GM23248 (cell line): ENCODE results near the gene TUNAR.

Experiments
- EZH2 ChIP-seq: fragments of 200-600 bp; sonication (generic); IDR thresholded peaks from 2 replicates; pipeline ENCODE4 v1.6.1; 2018; ENCODE audit warnings: antibody characterized with exemption, mild to moderate bottlenecking; ENCODE audit not compliant: insufficient read depth, poor library complexity, severe bottlenecking
- EZH2phosphoT487 ChIP-seq: fragments of 200-600 bp; sonication (generic); IDR thresholded peaks from 2 replicates; pipeline ENCODE4 v1.6.1; 2018; ENCODE audit warnings: antibody characterized with exemption, moderate library complexity, mild to moderate bottlenecking, low read depth; ENCODE audit not compliant: insufficient read depth

- TF ChIP-seq EZH2, result no peak
- no peak for TF ChIP-seq EZH2phosphoT487
These were observed 47.9 kb upstream of the TUNAR start for GRCh38 chr14:95828649-95829265.
